ENCODE results near the gene SFMBT1.

Gene SFMBT1

DNA sequence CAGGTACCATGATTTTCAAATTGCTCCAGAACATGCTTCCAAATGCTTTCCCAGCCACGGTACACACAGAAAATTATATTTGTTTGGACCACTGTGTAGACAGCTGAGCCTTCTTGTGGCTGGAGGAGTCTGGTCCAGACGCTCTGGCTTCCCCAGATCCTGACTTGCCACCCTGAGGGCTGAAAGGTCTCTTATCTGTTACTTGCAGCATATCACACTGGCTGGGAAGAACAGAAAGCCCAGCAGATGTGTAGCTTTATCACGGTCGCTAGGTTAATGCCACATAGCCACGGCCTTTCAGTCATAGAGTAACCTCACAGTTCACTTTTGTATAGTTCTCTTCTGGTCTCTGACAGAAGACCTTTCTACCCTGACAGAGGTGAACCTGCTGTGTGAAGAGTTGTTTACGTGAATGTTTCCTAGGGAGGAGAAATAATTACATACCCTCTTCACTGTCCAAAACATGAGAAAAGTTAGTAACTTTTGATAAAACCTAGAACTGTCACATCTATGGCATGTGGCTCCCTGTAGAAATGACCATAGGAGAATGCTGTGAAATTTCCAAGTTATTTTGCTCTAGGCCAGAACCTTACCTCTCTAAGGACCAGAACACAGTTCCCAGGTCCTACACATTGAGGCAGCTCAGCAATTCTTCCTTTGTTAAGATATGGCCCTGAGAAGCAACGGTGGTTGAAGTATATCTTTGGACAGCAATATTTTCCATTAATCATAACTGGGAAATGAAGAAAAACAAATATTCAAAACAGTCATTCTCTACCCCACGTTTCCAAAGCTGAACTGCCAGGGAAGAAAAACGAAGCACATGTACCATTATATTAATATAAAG is 132.8 kb downstream of the SFMBT1 start:
- no peak for DNase-seq

DNA sequence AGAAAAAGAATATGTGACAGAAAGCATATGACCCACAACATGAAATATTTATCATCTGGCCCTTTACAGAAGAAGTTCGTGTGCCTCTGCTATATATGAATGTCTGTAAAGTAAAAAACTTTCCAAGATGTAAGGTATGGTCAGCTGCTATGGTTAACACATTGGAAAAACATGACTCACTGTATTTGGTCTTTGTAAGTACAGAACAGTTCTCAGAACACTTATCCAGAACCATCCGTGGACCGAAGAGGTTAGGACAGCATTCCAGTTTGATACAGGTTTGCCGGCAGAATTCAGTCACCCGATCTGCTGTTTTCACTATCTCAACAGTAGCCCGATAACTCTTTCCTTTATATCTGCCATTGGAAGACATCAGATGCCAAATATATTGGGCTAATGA is 135.1 kb downstream of the SFMBT1 start:
- DNase-seq, result no peak

DNA sequence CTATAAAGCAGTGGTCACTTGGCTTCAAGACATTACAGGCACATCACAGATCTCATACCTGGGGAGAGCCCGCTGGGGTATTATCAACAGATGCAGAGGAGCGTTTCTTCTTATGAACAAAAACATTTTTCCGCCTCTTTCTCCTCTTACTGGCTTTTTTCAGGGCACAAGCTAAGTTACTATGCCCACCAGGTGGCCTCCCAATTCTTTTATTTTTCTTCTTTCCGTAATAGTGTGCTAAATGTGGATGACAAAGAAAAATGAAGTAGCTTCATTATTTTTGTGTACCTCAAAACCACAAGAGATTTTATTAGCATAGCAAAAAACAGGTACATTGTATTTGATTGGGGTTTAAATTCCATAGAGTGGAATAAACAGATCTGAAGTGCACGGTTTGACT is 138.4 kb downstream of the SFMBT1 start:
- DNase-seq, result no peak

DNA sequence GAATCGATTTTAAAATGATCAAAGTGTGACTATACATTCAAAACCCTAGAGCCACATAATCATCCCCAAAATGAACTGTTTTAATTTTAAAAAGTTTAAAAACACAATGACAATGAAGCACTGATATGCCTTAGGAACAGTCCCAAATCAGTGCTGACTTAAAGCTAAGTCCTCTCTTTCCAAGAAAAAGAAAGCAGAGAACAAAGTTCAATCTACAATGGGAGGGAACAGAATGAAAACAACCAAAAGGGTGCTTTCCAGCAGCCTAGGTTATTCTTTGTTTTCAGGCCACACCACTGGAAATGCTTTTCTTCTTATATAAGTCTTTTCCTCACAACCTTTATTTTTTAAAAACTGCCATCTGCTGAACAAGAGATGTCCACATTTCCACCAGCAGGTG is 141.3 kb downstream of the SFMBT1 start:
- DNase-seq, result no peak

DNA sequence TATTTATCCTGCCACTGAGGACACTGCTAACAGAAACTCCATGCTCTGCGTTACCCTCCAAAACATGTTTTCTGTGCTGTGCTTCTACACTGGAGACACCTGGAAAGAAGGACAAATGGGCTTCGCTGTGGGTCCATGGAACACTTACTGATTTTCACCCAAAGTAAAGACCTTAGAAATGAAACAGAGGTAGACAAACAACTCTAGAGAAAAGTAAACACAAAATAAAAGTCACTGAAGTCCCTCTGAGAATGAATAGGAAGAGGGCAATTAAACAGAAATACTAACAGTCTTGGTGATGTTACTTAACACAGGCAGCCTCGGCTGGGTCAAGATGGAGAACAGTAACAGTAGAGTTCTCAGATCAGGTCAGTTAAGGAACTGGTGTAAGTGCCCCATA is 141.9 kb downstream of the SFMBT1 start:
- DNase-seq, result no peak

DNA sequence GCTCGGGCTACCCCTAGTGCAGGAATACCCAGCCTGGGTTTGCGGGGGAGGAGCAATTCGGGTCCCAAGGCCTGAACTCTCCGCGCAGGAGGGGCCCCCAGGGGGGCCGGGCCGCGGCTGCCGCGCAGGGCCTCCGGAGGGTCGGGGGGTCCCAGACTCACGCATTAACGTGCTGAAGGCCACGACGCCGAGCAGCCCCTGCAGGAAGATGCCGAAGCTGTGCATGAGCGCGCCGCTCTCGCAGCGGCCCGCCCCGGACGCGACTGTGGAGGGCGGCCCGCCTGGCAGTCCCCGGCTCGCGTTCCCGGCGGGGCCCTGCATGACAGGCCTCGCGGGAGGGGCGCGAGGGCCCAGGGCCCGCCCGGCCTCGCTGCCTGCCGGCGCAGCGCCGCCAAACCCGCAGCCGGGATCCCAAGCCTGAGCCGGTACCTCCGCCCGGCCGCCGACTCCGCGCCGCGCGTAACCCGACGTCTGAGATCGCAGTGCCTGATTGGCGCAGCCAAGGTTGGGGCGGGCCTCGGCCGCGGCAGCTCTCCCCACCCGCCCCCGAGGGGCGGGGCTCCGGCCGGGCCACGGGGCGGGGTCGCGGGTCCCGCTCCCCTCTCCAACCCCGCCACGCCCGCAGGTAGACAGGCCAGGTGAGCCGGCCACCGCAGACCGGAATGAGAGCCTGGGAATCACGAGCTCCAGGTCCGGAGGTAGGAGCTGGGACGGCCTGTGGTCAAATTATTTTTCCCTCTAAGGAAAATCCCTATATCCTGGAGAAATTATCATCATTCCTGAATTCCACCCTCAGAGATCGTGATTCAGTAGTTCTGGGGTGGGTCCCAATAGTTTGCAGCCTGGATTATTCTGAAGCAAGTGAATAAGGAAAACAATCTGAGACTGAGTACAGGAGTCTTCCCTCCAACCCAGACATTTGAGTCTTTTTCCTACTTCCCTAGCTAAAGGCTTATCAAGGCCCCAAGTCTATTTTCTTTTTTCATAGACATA is 148.4 kb downstream of the SFMBT1 start, which contains the start of gene STIMATE:
STIMATE (minus strand) TSS at position 419 of the 993 bp plus-strand sequence; CDS start at position 321, 98 bp downstream.
- peak; percentile 91 for DNase-seq

DNA sequence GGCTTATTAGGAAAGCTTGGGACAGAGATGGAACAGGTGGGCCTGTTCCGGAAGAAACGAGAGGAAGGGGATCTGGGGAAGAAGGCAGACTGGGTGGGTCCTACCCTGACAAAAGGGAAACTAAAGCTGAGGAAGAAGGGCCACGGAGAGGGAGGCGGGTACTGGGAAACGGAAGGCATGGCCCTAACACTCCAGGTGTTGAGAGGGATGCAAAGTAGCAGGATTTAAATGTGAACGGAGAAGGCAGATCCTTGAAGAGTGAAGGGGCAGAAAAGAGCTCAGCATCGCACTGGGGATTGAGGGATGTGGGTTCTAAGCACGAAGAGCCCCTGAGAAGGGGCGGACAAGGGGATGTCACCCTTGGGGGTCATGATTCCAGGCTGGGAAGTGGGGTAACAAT is 149.3 kb downstream of the SFMBT1 start:
- no peak for DNase-seq

DNA sequence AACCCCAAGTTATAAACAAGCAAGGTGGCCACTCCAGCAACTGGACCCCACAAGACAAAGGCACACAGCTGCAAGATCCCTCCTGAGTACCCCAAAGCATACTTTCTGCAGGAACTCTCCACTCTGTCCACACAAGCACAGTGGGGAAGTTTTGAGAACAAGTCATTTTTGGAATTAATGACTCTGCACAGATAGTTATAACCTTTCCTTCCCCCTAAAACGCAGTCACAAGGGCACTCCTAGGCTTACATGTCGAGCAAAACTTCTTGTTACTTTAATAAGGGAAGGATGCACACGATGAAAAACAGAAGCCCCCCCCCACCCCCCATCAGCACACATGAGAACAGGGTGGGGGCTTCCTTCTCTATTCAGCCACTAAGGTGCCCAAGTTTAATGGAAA is 149.7 kb downstream of the SFMBT1 start:
- no peak for DNase-seq

DNA sequence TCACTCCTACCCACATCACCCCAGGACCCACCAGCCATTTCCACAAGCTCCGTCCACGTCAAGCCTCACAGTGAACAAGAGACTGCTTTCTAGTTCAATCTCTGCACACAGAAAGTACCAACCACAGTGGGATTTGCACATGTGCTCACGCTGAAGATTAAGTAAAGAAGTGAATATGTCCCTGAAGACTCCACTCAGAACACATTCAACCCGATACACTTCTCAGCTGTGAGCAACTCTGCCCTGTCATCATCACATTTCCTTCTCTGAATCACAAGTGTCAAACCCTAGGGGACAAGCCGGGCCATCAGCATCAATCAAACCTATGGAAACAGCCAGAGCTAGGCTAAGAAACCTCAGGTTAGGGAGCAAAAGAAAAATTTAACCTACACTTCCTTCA is 150.5 kb downstream of the SFMBT1 start:
- peak; percentile 87 for DNase-seq

DNA sequence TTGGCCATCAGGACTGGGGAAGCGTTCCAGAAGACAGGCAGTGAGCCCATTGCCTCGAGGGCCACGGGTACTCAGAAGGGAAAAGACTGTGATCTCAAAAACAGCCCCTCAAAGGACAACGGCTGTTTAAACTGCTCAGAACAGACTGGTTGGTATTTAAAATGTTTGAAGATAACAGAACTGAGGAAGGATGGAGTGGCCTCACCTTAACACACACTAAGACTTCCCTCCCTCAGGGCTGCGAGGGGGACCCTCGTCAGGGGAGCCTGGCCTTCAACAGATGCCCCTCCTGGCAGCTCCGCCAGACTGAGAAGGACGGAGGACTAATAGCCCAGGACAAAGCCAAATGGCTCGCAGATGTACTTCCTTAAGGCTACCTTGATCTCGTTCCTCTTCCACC is 151.1 kb downstream of the SFMBT1 start:
- no peak for DNase-seq

DNA sequence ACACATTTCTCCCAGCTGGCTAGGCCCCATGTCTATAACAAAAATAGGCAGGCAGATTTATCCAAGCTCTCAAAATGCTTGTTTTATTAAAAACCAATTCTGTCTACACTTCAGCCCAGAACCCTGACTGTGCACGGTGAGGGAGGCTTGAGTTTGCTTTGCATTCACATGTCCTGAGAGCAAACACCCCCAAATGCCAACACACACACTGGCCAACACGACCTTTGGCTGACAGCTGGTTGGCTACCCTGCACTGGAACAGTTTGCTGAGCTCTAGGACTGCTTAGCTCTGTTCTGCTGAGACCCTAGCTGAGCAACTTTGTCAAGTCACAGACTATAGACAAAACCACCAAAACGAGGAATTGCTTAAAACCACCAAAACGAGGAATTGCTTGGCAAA is 152.2 kb downstream of the SFMBT1 start:
- DNase-seq, result no peak

DNA sequence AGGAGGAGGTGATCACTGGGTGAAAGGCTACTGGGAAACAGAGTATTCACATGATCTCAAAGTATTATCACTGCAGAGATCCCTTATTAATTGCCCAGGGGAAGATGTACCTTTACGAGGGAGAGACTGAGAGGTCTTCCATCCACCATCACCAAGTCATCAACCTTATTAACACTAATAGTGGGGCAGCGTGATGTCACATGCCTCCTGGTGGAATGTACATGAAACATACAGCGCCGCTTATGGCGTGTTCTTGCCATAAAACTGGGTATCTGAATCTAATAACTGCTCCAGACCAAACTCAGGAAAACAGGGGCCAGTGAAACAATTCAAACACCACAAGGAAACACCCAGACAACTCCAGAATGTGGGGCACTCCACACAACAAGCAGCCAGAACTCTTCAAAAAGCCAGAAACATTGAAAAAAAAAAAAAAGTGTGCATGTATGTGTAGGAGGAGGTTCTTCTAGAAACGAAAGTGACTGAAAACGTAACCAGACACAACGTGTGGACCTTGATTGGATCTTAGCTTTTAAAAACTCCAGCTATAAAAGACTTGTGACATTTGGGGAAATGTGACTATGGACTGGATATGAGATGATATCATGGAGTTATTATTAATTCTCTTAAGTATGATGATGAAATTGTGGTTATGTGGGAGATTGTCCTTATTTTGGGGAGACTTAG is 153.1 kb downstream of the SFMBT1 start:
- DNase-seq, result peak; percentile 87

DNA sequence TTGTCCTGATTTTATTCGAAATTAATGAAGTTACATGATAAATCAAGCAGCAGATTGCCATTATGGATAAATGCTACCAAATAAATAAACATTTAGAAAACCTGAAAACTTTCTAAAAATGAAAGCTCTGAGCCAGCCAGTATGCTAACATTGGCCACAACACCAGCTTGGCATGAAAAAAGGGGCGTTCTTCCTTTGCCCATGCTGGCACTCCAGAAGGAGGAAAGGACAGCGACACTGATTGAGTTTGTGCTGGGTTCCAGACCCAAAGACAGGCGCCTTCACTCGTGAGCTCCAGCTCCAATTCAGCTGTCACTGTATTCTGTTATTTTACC is 153.6 kb downstream of the SFMBT1 start:
- no peak for DNase-seq

DNA sequence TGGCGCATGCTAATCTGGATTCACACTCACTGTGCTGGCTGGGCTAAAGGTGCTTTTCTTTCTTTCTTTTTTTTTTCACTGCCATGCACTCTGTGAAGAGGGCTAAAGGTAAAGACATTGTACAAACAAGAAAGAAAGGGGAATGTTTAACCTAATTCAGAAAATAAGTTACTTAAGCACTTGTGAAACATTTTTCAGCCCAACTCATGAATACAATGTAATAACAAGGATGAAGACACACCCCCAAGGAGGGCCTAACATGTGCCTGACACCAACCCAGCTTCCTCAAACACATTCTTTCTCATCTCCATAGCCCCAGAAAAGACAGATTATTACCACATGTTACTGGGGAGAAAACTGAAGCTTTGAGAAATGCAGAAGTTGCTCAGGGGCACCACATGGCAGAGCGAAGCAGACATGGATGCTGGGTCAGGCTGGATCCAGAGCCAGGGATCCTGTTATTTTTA is 154.2 kb downstream of the SFMBT1 start:
- DNase-seq, result no peak

DNA sequence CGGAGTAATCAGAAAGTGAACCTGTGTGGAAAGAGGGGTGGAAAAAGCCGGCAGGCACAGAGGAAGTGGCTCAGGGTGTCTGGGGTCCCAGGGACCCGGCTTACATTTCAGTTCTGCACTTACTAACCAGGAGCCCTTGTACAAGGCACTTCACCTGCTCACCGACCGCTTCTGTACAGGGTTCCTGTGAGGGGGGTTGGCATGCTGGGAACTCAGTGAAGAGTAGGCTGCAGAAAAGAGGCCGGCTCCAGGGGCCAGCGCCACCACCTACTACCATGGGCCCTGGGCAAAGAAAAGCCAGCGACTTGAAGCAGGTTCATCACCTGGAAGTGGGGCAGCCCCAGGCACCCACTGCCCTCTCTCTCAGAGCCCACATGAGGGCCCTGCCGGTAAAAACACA is 154.7 kb downstream of the SFMBT1 start:
- peak; percentile 77 for DNase-seq

DNA sequence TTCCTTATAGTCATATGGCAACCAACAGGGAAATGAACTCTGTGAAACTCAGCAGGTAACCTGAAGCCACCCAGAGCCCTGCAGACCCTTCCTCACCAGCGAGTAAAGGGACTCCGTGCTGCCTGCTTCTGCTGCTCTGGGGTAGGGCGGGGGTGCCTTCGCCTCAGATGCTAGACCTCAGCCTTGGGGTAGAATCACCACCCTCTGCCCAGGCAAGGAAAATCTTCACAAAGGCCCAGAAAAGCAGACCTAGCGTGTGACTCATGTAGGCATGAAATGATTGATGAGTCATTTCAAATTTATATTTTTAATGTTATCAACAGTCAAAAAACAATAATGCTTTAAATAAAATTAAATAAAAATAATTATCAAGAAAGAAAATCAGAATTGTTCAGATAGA is 155.1 kb downstream of the SFMBT1 start:
- peak; percentile 67 for DNase-seq

DNA sequence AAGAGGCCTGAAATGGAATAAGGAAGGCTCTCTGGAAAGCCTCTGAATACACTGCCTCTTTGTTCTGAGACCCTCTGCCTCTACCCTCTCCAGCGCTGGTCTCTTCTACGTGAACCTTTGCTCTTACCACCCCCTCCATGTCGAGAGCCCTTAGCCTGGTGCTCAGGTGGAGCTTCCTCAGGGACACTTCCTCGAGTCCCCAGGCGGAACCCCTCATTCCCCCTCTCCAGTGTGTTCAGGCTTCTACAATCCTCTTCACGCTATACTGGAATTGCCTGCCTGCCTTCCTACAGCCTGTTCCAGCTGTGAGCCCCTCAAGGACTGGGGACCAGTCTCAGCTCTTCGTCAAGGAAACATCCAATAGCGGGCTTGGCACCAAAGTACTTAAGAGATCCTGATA is 156.0 kb downstream of the SFMBT1 start:
- DNase-seq, result no peak

DNA sequence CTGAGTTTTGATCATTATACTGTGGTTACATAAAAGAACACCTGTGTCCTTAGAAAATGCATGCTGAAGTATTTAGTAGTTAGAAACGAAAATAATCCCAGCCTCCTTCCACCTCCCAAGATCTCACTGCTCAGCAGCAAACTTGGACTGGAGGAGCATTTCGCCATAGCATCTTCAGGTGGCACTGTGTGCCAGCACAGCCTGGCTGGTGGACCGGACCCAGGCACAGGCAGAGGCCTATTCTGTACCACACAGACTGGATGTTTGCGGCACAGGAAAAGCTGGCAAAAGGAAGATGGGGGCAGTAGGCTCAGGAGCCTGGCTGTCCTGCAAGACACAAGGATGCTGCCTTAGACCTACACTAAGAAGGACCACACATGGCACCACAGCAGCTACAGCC is 158.7 kb downstream of the SFMBT1 start:
- no peak for DNase-seq

DNA sequence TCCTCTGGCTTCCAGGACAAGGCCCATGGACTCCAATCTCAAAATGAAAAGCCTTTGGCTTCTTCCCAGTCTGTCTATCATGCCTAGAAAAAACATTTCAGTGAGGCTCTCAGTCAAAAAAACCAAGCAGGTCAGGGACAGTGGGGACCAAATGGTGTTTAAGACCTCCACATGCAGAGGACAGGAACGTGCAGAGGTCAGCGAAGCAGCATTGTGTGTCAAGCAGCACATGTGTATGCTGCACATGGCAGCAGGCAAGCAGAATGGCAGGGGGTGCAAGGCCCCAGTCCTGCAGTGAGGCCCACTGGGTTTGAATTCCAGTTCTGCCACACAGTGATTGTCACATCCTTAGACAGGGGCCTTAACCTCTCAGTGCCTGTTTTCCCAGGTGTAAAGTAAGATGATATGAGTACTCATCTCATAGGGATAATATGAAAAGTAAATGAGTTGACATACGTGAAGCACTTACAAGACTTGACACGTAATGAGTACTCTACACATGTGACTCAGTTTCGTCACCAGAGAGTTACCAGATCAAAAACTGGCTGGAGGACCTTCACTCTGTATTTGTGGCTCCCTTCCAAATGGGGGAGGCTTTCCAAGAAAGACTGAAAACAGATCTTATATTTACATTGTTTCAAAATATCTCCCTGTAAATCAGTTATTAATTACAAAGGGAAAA is 159.7 kb downstream of the SFMBT1 start:
- DNase-seq, result no peak

DNA sequence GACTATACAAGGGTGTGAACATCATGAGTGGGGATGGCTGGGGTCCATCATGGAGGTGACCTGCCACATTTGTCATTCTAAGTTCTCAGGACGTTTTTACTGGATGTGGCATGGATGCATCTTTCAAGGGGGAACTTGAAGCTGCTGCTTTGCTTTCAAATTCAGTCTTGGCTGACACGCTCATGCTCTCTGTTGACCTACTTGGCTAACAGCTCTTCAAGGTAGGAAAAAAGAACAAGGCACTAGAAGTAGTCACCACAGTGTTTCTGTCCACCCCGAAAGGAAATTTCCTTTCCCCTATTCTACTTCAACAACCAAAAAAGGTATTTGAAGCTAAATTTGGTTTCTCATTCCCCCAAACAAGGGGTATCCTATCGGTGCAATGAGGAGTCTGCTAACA is 163.5 kb downstream of the SFMBT1 start:
- DNase-seq, result no peak

DNA sequence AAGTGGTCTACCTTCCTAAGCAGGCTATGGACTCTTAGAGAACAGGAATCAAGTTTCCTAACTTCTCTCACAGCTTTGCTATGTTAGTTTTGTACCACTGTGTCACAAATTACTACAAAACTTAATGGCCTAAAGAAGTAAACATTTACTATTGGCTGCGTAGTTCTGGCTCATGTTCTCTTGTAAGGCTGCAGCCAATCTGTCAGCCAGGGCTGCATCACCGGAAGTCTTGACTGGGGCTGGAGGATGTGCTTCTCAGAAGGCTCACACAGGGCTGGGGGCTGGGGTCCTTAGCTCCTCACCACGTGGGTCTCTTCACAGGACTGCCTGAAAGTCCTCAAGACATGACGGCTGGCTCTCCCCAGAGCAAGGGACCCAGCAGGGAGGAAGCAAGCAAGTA is 164.0 kb downstream of the SFMBT1 start:
- no peak for DNase-seq

DNA sequence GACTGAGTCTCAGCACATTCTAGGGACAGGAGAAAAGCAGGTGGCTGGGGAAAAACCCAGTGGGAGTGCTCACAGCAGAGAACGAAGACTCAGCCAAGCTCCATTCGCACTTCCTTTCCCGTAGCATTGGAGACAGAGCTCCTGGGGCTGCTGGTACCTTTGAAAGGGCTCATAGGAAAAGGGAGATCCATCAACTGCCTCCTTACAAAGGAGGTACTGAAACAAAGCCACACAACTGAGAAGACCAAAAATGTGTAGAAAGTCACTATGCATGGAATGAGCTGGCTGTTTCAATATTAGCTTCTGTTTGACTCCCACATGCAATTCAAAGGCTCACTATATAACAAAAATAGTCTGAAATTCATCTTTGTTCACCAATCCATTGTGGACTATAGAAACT is 165.4 kb downstream of the SFMBT1 start:
- peak; percentile 52 for DNase-seq

DNA sequence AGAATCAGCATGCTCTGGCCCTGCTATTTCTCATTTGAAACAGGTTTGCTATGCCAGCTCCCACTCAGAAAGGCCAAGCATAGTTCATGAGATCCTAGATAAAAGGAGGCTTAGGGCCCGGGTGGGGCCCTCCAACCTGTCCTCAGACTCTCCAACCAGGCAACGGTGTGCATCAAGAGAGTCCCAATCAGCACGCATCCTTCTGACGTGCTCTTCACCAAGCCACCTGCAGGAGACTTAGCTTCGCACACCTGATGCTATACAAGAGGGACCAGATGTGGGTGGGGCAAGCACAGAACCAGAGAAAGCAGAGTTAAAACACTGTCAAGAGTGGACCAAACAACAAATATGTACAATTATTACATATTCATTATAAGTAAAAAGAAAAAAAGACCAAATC is 165.8 kb downstream of the SFMBT1 start:
- no peak for DNase-seq

Measured in activated CD4-positive, alpha-beta T cell treated with anti-CD3 and anti-CD28 coated beads, Interleukin-2, amount 50 U/mL, for 16 hours (primary cell).